Measurements from ENCODE around the gene CNTN6. TPM values are rescaled to one million over a fixed set of nuclear protein-coding genes. Genes with fewer than 3 reads are reported as not detected.

The CNTN6 gene
- total RNA-seq, 1 donor from 2014 or later, result not detected

- no peaks in the 10 kb centered on the region for H3K36me3 ChIP-seq
- TF ChIP-seq, protein P1, sequence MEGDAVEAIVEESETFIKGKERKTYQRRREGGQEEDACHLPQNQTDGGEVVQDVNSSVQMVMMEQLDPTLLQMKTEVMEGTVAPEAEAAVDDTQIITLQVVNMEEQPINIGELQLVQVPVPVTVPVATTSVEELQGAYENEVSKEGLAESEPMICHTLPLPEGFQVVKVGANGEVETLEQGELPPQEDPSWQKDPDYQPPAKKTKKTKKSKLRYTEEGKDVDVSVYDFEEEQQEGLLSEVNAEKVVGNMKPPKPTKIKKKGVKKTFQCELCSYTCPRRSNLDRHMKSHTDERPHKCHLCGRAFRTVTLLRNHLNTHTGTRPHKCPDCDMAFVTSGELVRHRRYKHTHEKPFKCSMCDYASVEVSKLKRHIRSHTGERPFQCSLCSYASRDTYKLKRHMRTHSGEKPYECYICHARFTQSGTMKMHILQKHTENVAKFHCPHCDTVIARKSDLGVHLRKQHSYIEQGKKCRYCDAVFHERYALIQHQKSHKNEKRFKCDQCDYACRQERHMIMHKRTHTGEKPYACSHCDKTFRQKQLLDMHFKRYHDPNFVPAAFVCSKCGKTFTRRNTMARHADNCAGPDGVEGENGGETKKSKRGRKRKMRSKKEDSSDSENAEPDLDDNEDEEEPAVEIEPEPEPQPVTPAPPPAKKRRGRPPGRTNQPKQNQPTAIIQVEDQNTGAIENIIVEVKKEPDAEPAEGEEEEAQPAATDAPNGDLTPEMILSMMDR (IDR thresholded peaks at IDR 0.05; ENCODE audit: borderline replicate concordance), result no peak
- no peak overlapping the region for H3K27ac ChIP-seq (replicated peaks)
- no peaks in the 10 kb centered on the region for H3K4me1 ChIP-seq
- no peaks in the 10 kb centered on the region for H3K27me3 ChIP-seq (ENCODE audit: low read depth)
- no peak for DNase-seq
- no peaks in the 10 kb centered on the region for H3K9me3 ChIP-seq (replicated peaks)
- intact Hi-C loops (cut with micrococcal nuclease), result no loop called here
- H3K4me3 ChIP-seq, result no peak overlapping the region
Observed at GRCh38 chr3:1191026-1191425, 98.2 kb downstream of the CNTN6 start.

DNA sequence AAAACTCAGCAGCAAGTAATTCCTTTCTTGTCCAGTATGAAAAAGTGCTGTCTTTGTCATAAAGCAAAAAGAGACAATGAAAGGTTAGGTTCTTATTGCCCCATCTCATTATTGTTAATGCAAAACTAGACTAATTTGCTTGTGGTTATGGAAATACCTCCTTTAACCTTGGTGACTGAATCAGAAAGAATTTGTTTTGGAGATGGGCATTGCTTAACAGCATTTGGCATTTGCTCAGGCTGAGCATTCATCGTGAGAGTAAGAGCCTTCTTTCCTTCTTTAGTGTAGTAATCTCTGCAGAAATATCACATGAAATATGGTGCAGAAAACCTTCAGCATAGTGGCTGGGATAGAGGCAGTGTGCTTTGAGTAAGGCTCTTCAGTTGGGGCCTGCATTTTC, 103.1 kb downstream of the CNTN6 start:
- intact Hi-C loops (cut with micrococcal nuclease), result no loop called here
- Histone ChIP-seq H3K27ac (replicated peaks) (no peak overlapping the region), H3K27me3 (ENCODE audit: low read depth) (no peaks in the 10 kb centered on the region), H3K4me3 (no peak overlapping the region), H3K4me1 (no peaks in the 10 kb centered on the region), H3K9me3 (replicated peaks) (no peaks in the 10 kb centered on the region), H3K36me3 (no peaks in the 10 kb centered on the region)
- TF ChIP-seq, protein P1 (IDR thresholded peaks at IDR 0.05; ENCODE audit: borderline replicate concordance), result no peak
- DNase-seq, result no peak

GRCh38 chr3:1197051-1197450, 104.2 kb downstream of the CNTN6 start:
- Histone ChIP-seq H3K4me3 (no peak overlapping the region), H3K27me3 (ENCODE audit: low read depth) (no peaks in the 10 kb centered on the region), H3K9me3 (replicated peaks) (no peaks in the 10 kb centered on the region), H3K27ac (replicated peaks) (no peak overlapping the region), H3K36me3 (no peaks in the 10 kb centered on the region), H3K4me1 (no peaks in the 10 kb centered on the region)
- intact Hi-C loops (cut with micrococcal nuclease), result no loop called here
- no peak for DNase-seq
- TF ChIP-seq, protein P1 (IDR thresholded peaks at IDR 0.05; ENCODE audit: borderline replicate concordance), result no peak

DNA sequence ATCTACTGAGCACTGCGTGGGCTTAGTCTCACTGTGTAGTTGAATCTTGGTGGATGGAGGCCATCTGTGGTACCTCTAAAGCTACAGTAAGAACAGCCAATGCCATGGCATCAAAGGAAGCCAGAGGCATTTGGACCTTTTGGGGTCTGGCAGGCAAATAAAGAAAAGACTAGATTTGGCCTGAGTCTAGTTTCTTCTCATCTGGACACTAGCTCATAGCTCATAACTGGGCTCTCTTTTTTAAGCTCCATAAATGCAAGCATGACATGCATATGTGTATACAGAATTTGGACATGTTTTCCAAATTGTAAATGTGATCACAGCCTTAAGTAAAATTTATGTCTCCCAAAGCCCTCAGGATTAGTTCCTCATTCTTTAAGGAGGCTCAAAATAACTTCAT, 107.5 kb downstream of the CNTN6 start:
- Histone ChIP-seq H3K4me3 (no peak overlapping the region), H3K27ac (replicated peaks) (no peak overlapping the region), H3K9me3 (replicated peaks) (no peaks in the 10 kb centered on the region), H3K4me1 (no peaks in the 10 kb centered on the region), H3K27me3 (ENCODE audit: low read depth) (no peaks in the 10 kb centered on the region), H3K36me3 (no peaks in the 10 kb centered on the region)
- DNase-seq, result no peak
- TF ChIP-seq, protein P1 (IDR thresholded peaks at IDR 0.05; ENCODE audit: borderline replicate concordance), result no peak
- intact Hi-C loops (cut with micrococcal nuclease), result no loop called here

- H3K36me3 ChIP-seq, result no peaks in the 10 kb centered on the region
- no peak for DNase-seq
- H3K4me3 ChIP-seq, result no peak overlapping the region
- intact Hi-C loops (cut with micrococcal nuclease), result no loop called here
- no peak overlapping the region for H3K27ac ChIP-seq (replicated peaks)
- H3K4me1 ChIP-seq, result no peaks in the 10 kb centered on the region
- no peaks in the 10 kb centered on the region for H3K27me3 ChIP-seq (ENCODE audit: low read depth)
- TF ChIP-seq, protein P1 (IDR thresholded peaks at IDR 0.05; ENCODE audit: borderline replicate concordance), result no peak
- H3K9me3 ChIP-seq (replicated peaks), result no peaks in the 10 kb centered on the region
Observed at GRCh38 chr3:1207904-1208303, 115.1 kb downstream of the CNTN6 start.

- H3K36me3 ChIP-seq, result no peaks in the 10 kb centered on the region
- DNase-seq, result no peak
- H3K4me3 ChIP-seq, result no peak overlapping the region
- no peaks in the 10 kb centered on the region for H3K9me3 ChIP-seq (replicated peaks)
- H3K4me1 ChIP-seq, result no peaks in the 10 kb centered on the region
- H3K27me3 ChIP-seq (ENCODE audit: low read depth), result no peaks in the 10 kb centered on the region
- intact Hi-C loops (cut with micrococcal nuclease), result no loop called here
- H3K27ac ChIP-seq (replicated peaks), result no peak overlapping the region
- TF ChIP-seq, protein P1 (IDR thresholded peaks at IDR 0.05; ENCODE audit: borderline replicate concordance), result no peak
Observed at GRCh38 chr3:1214933-1215332, 122.1 kb downstream of the CNTN6 start.
